VCaP (cell line): ENCODE measurements around the gene MAPK10.

ENCODE experiments used
- H3K27ac ChIP-seq: fragments of 450-650 bp; 2 replicates; pipeline ENCODE4 v1.5.1; 2017
- TF ChIP-seq, protein P1 (sequence below): fragments of 450-650 bp; conservative IDR thresholded peaks from 2 replicates; pipeline ENCODE4 v1.5.1; 2017; ENCODE audit warnings: mild to moderate bottlenecking, moderate library complexity

MAPK10 gene

GRCh38 chr4:86269354-86269753, 90.5 kb downstream of the MAPK10 start:
- TF ChIP-seq, protein P1, sequence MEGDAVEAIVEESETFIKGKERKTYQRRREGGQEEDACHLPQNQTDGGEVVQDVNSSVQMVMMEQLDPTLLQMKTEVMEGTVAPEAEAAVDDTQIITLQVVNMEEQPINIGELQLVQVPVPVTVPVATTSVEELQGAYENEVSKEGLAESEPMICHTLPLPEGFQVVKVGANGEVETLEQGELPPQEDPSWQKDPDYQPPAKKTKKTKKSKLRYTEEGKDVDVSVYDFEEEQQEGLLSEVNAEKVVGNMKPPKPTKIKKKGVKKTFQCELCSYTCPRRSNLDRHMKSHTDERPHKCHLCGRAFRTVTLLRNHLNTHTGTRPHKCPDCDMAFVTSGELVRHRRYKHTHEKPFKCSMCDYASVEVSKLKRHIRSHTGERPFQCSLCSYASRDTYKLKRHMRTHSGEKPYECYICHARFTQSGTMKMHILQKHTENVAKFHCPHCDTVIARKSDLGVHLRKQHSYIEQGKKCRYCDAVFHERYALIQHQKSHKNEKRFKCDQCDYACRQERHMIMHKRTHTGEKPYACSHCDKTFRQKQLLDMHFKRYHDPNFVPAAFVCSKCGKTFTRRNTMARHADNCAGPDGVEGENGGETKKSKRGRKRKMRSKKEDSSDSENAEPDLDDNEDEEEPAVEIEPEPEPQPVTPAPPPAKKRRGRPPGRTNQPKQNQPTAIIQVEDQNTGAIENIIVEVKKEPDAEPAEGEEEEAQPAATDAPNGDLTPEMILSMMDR = no peak
- no peak overlapping the region for H3K27ac ChIP-seq

DNA sequence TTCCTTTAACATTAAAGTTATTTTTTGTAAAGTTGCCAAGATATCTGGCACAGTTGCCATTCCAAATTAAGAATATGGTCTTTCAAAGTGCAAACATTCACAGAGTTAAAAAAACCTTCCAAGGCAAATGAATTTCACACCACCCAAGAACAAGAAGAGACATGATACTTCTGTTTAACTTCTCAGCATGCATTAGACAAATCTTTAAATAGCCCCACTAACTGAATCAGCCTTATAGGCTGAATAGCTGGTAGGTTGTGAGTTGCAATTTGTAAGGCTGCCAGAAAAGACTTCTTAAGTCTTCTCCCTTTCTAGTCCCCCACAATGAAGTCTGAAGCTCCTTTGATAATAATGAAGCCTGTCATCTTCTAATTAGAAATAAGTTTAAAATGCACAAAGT, 95.6 kb downstream of the MAPK10 start:
- H3K27ac ChIP-seq = no peak overlapping the region
- TF ChIP-seq, protein P1 = no peak

DNA sequence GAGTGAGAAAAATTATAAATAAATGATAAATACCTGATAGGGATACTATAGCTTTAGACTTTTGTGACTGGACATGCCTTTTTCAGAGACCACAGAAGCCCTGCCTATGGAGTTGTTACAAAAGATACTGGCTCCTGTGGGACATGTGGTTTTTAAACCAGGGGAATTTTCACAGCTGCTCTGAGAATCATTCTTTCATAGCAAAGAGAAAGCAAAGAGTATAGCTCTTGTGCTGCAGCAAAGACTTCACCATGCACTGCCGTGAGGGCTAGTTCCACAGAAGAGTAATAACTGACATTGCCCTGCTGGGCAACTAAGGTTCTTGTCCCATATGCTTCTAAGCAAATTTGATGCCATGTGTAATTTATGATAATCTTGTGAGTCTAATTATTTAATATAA, 98.2 kb downstream of the MAPK10 start:
- no peak overlapping the region for H3K27ac ChIP-seq
- TF ChIP-seq, protein P1 = no peak

- TF ChIP-seq, protein P1 = no peak
- no peak overlapping the region for H3K27ac ChIP-seq
Measured at GRCh38 chr4:86256086-86256485, 103.8 kb downstream of the MAPK10 start.

DNA sequence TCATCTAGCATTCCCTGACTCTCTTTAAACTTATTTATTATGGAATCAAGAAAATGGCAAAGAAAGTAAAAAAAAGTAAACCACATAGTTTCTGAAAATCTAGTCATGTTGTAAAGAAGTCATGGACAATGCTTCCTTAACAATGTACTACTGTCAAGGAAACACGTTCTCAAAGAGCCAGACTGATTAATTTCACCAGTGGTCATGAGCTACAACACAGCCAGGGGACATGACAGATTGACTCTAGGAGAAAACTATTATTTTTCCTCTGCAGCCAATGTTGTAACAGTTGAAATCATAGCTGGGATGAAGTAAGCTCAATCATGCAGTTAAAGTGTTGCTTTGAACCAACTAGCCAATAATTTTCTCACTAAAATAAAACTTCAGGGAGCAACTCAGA, 109.2 kb downstream of the MAPK10 start:
- TF ChIP-seq, protein P1 = no peak

GRCh38 chr4:86250006-86250405, 109.8 kb downstream of the MAPK10 start:
- TF ChIP-seq, protein P1 = no peak
- H3K27ac ChIP-seq = no peak overlapping the region

More for the DNA sequence above, 109.2 kb downstream of the MAPK10 start:
- no peak overlapping the region for H3K27ac ChIP-seq

- no peak overlapping the region for H3K27ac ChIP-seq
- TF ChIP-seq, protein P1 = no peak
Measured at GRCh38 chr4:86249074-86249473, 110.8 kb downstream of the MAPK10 start.

DNA sequence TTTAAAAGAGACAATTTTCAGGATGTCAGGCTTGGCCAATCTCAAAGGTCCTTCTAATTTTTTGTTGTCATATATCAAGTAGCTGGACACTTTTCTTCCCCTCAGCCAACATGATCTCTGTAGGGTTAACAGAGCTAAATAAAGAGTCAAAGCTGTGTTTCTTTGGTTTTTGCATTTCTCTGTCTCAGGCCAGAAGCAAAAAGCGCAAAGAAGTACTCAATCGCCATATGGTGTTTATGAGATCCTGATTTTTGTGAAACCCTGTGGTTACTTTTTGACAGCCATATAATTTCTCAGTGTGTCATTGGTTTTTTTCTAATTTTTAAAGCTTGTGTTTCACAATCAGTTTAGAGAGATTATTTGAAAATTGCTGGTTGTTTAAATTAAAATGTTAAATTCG, 111.9 kb downstream of the MAPK10 start:
- H3K27ac ChIP-seq = no peak overlapping the region
- TF ChIP-seq, protein P1 = no peak
